Hematopoietic multipotent progenitor cell (in vitro differentiated cells): ENCODE data around the gene METTL6. TPM values are rescaled to one million over a fixed set of nuclear protein-coding genes. Genes with fewer than 3 reads are reported as not detected.
A peak's percentile ranks its signal among the peaks of the same experiment; 100 is the strongest.
"Not testable (repeated sequence)": the region's sequence is repeated elsewhere in the genome, so short reads cannot be mapped to it uniquely, and the experiment has no call there.

Experiments used
- DNase-seq, 3 donors: peaks; one replicate each; pipeline ENCODE4 v3.0.0-alpha.2; 2011 to 2015; ENCODE audit warnings: low read depth in 2 of 3, low spot score in 2 of 3
- small RNA-seq: library from RNA; depleted of rRNA; stranded (forward); fragments of <200 nt; gene quantifications from one replicate; pipeline ENCODE3, GENCODE V24; 2012
- total RNA-seq: library from RNA; depleted of rRNA; stranded (reverse); fragments of >200 nt; gene quantifications from one replicate; pipeline ENCODE4 v1.2.3, GENCODE V29; 2012

METTL6 gene
- total RNA-seq, 1 donor, result 15.6 TPM

- no peak for DNase-seq
These were observed 51.8 kb downstream of the METTL6 start for GRCh38 chr3:15375461-15376000.

DNA sequence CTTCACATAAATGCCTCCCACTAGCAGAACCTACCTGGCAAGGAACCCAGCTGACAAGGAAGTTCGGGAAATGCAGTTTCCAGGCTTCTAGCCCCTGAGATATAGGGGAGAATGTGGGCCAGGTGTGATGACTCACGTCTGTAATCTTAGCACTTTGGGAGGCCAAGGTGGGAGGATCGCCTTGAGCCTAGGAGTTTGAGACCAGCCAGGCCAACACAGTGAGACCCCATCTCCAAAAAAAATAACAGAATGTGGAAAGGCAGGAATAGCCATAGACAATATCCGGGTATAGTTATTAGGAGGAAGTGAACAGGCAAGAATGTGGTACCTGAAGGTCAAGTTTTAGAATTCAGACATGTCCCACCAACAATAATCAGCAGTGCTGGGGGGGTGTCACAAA is 54.4 kb downstream of the METTL6 start:
- DNase-seq, result no peak

DNA sequence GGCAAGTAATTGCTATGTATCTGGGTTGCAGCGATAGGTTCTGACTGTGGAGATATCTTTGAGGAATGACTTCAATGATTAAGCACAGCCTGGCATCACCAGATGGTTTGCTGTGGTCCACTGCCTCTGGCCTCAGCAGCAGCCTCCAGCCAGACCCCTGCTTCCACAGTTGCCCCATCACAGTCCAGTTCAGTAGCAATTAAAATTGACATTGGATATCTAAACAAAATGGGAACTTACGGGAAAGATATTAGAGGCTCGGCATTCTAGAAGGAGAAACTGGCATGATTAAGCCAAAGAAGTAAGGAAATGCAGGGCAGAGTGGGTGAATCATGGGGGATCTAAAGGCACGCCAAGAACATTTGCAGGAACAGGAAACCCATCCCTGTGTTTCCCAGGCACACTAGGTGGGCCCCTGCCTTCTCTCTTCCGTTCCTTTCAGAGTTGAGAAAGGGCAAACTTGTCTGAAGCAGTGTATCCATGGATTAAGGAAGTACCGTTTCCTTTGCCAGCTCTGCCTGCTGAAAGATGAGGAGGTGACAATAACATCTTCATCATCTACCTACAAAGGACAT is 58.7 kb downstream of the METTL6 start:
- no peak for DNase-seq

GRCh38 chr3:15367059-15367458 is 60.3 kb downstream of the METTL6 start:
- no peak for DNase-seq

GRCh38 chr3:15364078-15364477 is 63.3 kb downstream of the METTL6 start:
- DNase-seq, result not testable (repeated sequence)

DNA sequence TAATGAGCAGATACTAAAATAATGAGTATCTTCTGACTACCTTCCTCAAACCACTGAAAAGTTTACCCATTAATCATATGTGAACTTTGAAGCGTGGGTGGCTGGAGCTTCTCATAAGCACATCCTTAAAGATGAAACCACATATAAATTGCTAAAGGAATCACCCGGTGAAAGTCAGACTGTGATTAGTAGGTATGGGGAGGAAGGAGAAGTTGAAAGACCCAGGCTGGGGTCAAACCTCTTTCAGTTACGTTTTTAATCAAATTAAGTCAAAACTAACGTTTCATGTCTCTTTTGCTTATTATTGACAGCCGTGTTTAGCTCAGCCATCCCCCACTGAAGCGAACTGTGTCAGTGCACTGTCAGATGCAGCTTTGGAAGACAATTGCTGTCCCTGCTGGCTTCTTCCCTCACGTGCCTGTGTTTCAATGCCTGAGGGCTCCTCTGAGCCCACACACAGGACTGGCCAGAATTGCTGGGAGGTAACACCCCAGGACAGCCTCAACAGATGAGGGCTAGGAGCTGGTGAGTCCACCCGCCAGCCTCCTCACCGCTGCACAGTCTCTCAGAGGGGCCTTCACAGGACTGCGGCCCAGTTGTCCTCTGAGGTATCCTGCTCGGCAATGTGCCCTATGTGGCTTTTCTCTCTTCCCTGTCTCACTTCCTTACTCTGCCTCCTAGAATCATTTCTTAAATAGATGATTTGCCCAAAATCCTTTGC is 65.7 kb downstream of the METTL6 start:
- DNase-seq, result peak in 1 of 3 donors; percentile 40

DNA sequence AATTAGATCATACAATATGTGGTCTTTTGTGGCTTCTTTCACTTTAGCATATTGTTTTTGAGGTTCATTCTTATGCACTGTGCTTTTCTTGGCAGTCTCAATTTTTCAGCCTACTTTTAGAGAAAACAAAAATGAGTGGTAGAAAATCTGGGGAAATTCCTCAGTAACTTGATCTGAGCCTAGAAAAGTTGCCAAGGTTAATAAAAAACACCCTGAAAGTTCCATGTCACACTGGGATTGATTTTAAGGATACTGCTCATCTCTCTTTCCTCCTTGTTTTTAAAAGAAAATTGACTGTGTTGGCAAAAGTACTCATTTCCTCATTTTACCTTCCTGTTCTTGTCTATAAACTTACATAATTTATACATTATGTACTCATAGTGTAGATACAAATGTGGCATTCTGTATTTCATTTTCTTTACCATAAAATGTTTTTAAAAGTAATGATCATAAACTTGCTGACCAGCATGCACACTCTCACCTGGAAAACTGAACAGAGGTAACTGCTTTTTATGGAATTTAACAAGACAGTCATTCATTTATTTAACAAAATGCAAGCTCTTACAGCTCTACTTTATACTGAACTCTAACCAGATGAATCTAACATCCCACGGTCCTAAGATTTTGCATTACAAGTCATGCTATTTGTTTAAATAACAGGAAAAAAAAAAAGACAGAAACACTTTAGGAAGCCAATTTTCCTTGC is 66.4 kb downstream of the METTL6 start:
- DNase-seq, result no peak

Small RNA genes lying within 50 kb of the gene (small RNA-seq; reads per million reads assigned to genes)
- not detected for gene HMGN2P7
- not detected for gene RNU6-1024P

Other genes with a start within 250 kb of the METTL6 start
- gene CAPN7, start 221.3 kb downstream of the METTL6 start, total RNA-seq, result 25.6 TPM
- 4.6 TPM for gene SH3BP5, start 95.0 kb downstream of the METTL6 start, total RNA-seq
- 27.5 TPM for gene EAF1, start 54 bp upstream of the METTL6 start, total RNA-seq
- 0.81 TPM for gene COLQ, start 94.2 kb upstream of the METTL6 start, total RNA-seq
- gene HACL1, start 174.0 kb upstream of the METTL6 start, total RNA-seq, result 48.7 TPM
- gene BTD, start 174.2 kb upstream of the METTL6 start, total RNA-seq, result 18.3 TPM